Activated T-helper 1 cell treated with anti-CD3 and anti-CD28 coated beads, Interleukin-12 subunit alpha, Interleukin-12 subunit beta, Interleukin-2, Interleukin-4 antibody, amounts not matched to agents 30 ng/mL and 10 ng/mL and 1 ng/mL, durations not matched to agents 14 hours and 24 hours and 36 hours (primary cell): ENCODE data around the gene TEX48. TPM values are rescaled to one million over a fixed set of nuclear protein-coding genes. Genes with fewer than 3 reads are reported as not detected.

Experiments used
- DNase-seq: peaks from one replicate; pipeline ENCODE4 v3.0.0; 2021; ENCODE audit warnings: low spot score
- H3K27ac Mint-ChIP-seq: one replicate; pipeline ENCODE4 v1.8.0; 2021; ENCODE audit warnings: mild to moderate bottlenecking, mixed read lengths
- H3K27me3 Mint-ChIP-seq: one replicate; pipeline ENCODE4 v1.8.0; 2022; ENCODE audit warnings: mild to moderate bottlenecking, moderate library complexity, mixed read lengths; ENCODE audit not compliant: insufficient read depth
- H3K36me3 Mint-ChIP-seq: one replicate; pipeline ENCODE4 v1.8.0; 2021; ENCODE audit warnings: low read depth, mixed read lengths
- H3K4me1 Mint-ChIP-seq: one replicate; pipeline ENCODE4 v1.8.0; 2021; ENCODE audit warnings: low read depth, mixed read lengths
- H3K4me3 Mint-ChIP-seq: one replicate; pipeline ENCODE4 v1.8.0; 2021; ENCODE audit warnings: mild to moderate bottlenecking, moderate library complexity, mixed read lengths
- H3K9me3 Mint-ChIP-seq: one replicate; pipeline ENCODE4 v1.8.0; 2021; ENCODE audit warnings: mixed read lengths
- intact Hi-C: fragments of 100-400 bp; cut with micrococcal nuclease; formaldehyde crosslinking; loops from one replicate; pipeline ENCODE4 v1.15.1; 2024
- total RNA-seq: library from RNA; stranded (reverse); gene quantifications from 2 replicates; pipeline ENCODE4 v1.2.3, GENCODE V29; 2022

The TEX48 gene
- total RNA-seq, 1 donor from 2014 or later = 1.2 TPM

DNA sequence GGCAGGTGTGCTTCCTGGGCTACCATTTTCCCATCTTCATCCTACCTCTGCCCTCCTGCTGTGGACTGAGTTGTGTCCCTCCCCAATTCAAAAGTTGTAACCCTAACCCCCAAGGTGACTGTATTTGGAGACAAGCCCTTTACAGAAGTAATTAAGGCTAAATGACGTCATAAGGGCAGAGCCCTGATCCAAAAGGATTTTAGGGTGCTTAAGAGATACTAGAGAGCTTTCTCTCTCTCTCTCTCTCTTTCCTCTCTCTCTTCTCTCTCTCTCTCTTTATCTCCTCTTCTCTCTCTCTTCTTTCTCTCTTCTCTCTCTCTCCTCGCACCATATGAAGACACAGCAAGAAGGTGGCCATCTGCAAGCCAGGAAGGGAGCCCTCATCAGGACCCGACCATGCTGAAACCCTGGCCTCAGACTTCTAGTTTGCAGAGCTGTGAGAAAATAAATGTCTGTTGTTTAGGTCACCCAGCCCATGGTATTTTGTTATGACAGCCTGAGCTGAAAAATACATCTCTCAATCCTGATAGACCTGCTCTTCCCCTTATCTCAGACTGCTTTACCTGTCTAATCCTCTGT, 36.0 kb upstream of the TEX48 start:
- Mint-ChIP-seq H3K4me1 (peaks cover 82% of the 10 kb centered on the region), H3K4me3 (peak overlapping the region; percentile 39), H3K9me3 (peaks cover 20% of the 10 kb centered on the region), H3K27ac (peak overlapping the region; percentile 98), H3K36me3 (peaks cover 19% of the 10 kb centered on the region), H3K27me3 (peaks cover 2% of the 10 kb centered on the region)
- intact Hi-C loops = loop anchor here (1.0 to 5.0 kb wide), 5 partner anchors 9 to 489 kb away; no protein-coding TSS in a partner anchor
- DNase-seq = no peak

- peak overlapping the region; percentile 88 for H3K27ac Mint-ChIP-seq
- intact Hi-C loops = loop anchor here (1.0 kb wide), 1 partner anchor 9 kb away; no protein-coding TSS in a partner anchor
- H3K36me3 Mint-ChIP-seq = peaks cover 22% of the 10 kb centered on the region
- peak overlapping the region; percentile 40 for H3K4me3 Mint-ChIP-seq
- no peak for DNase-seq
- peaks cover 5% of the 10 kb centered on the region for H3K9me3 Mint-ChIP-seq
- peaks cover 76% of the 10 kb centered on the region for H3K4me1 Mint-ChIP-seq
- H3K27me3 Mint-ChIP-seq = no peaks in the 10 kb centered on the region
Measured at GRCh38 chr9:114709636-114710035, 27.6 kb upstream of the TEX48 start.

- Mint-ChIP-seq H3K4me1 (peaks cover 79% of the 10 kb centered on the region), H3K27ac (peak overlapping the region; percentile 91)
Measured at GRCh38 chr9:114706711-114707110, 24.7 kb upstream of the TEX48 start.

DNA sequence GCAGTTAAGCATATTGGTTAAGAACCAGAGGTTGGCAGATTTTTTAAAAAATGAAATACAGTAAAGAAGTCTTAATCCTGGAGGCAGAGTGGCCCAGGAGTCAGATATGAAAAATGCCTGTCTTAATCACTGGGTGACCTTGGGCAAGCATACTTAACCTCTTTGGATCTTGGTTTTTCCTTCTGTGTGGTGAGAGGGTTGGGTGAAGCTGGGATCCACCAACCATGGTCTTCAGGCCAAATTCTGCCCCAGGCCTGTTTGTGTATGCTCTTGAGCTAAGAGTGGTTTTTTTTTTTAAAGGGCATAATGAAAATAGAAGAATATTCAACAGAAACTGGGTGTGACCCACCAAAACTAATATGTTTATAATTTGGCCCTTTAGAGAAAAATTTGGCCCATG, 20.0 kb upstream of the TEX48 start:
- Mint-ChIP-seq H3K9me3 (peaks cover 3% of the 10 kb centered on the region), H3K4me1 (peaks cover 82% of the 10 kb centered on the region), H3K27ac (peak overlapping the region; percentile 49), H3K27me3 (no peaks in the 10 kb centered on the region), H3K36me3 (peaks cover 36% of the 10 kb centered on the region), H3K4me3 (no peak overlapping the region)
- intact Hi-C loops = no loop called here
- no peak for DNase-seq

More at GRCh38 chr9:114706711-114707110, 24.7 kb upstream of the TEX48 start:
- H3K27me3 Mint-ChIP-seq = no peaks in the 10 kb centered on the region
- peaks cover 35% of the 10 kb centered on the region for H3K36me3 Mint-ChIP-seq
- intact Hi-C loops = loop anchor here (1.0 kb wide), 1 partner anchor 8 kb away; no protein-coding TSS in a partner anchor
- DNase-seq = no peak
- peak overlapping the region; percentile 70 for H3K4me3 Mint-ChIP-seq
- peaks cover 4% of the 10 kb centered on the region for H3K9me3 Mint-ChIP-seq

DNA sequence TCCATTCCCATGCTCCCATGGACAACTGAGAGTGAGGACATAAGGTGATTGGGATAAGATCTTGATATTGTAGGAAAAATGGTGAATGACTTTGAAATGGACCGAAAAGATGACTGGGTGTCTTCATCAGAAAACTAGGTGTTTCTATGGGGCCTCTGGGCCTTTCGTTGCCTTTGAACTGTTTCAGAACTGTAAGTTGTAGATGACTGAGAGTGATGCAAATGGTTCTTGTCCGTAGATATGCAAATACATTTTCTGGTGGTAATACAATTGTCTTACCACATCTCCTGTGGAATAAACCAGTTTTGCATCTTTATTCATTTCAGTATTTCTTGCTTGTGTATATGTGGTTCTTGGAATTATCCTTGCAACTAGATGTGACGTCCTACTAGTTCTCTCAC, 16.0 kb upstream of the TEX48 start:
- intact Hi-C loops = loop anchor here (1.0 to 10.0 kb wide), 10 partner anchors 8 to 1183 kb away; partner anchors contain the start of genes ATP6V1G1 and TEX48
- Mint-ChIP-seq H3K36me3 (peaks cover 19% of the 10 kb centered on the region), H3K27ac (peak overlapping the region; percentile 95), H3K9me3 (peaks cover 3% of the 10 kb centered on the region), H3K27me3 (no peaks in the 10 kb centered on the region), H3K4me3 (peak overlapping the region; percentile 65), H3K4me1 (peaks cover 87% of the 10 kb centered on the region)
- no peak for DNase-seq

- peak overlapping the region; percentile 46 for H3K4me3 Mint-ChIP-seq
- peaks cover 3% of the 10 kb centered on the region for H3K9me3 Mint-ChIP-seq
- no peaks in the 10 kb centered on the region for H3K27me3 Mint-ChIP-seq
- peak; percentile 80 for DNase-seq
- peaks cover 92% of the 10 kb centered on the region for H3K4me1 Mint-ChIP-seq
- H3K27ac Mint-ChIP-seq = peak overlapping the region; percentile 95
- H3K36me3 Mint-ChIP-seq = peaks cover 15% of the 10 kb centered on the region
- intact Hi-C loops = loop anchor here (1.0 to 10.0 kb wide), 4 partner anchors 110 to 1182 kb away; partner anchors contain the start of gene ATP6V1G1
Measured at GRCh38 chr9:114696814-114697544, 15.0 kb upstream of the TEX48 start.

DNA sequence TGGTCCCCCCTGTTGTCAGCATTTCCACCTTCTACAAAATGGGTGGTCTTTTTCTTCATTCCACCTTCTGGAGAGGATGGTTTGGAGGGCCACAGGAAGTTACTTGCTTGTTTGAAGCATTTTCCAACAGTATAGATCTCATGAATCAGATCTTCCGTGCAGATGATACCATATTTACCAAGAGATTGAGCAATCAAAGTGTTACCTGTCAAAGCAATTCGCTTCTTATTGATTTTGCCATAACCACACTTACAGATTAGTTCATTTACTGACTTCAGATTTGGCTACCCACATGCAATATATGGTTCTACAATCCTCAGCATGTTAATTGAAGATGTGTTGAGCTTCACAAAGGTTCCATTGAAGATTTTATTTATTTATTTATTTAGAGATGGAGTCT, 14.0 kb upstream of the TEX48 start:
- intact Hi-C loops = loop anchor here (1.0 to 10.0 kb wide), 4 partner anchors 109 to 1181 kb away; partner anchors contain the start of gene ATP6V1G1
- Mint-ChIP-seq H3K27me3 (no peaks in the 10 kb centered on the region), H3K4me3 (no peak overlapping the region), H3K27ac (peak overlapping the region; percentile 95), H3K9me3 (peaks cover 3% of the 10 kb centered on the region), H3K36me3 (peaks cover 7% of the 10 kb centered on the region), H3K4me1 (peaks cover 92% of the 10 kb centered on the region)
- no peak for DNase-seq

- Mint-ChIP-seq H3K36me3 (peaks cover 10% of the 10 kb centered on the region), H3K4me1 (peaks cover 92% of the 10 kb centered on the region), H3K4me3 (peak overlapping the region; percentile 38), H3K27ac (peak overlapping the region; percentile 83), H3K27me3 (no peaks in the 10 kb centered on the region), H3K9me3 (peaks cover 3% of the 10 kb centered on the region)
- peak; percentile 47 for DNase-seq
- intact Hi-C loops = loop anchor here (5.0 to 10.0 kb wide), 2 partner anchors 107 to 1180 kb away; partner anchors contain the start of gene ATP6V1G1
Measured at GRCh38 chr9:114694719-114695269, 12.8 kb upstream of the TEX48 start.

GRCh38 chr9:114694146-114694545, 12.2 kb upstream of the TEX48 start:
- Mint-ChIP-seq H3K4me3 (no peak overlapping the region), H3K27me3 (no peaks in the 10 kb centered on the region), H3K4me1 (peaks cover 92% of the 10 kb centered on the region), H3K9me3 (peaks cover under 1% of the 10 kb centered on the region), H3K36me3 (peaks cover 6% of the 10 kb centered on the region), H3K27ac (peak overlapping the region; percentile 83)
- intact Hi-C loops = loop anchor here (10.0 kb wide), 1 partner anchor 1179 kb away; no protein-coding TSS in a partner anchor
- DNase-seq = no peak

DNA sequence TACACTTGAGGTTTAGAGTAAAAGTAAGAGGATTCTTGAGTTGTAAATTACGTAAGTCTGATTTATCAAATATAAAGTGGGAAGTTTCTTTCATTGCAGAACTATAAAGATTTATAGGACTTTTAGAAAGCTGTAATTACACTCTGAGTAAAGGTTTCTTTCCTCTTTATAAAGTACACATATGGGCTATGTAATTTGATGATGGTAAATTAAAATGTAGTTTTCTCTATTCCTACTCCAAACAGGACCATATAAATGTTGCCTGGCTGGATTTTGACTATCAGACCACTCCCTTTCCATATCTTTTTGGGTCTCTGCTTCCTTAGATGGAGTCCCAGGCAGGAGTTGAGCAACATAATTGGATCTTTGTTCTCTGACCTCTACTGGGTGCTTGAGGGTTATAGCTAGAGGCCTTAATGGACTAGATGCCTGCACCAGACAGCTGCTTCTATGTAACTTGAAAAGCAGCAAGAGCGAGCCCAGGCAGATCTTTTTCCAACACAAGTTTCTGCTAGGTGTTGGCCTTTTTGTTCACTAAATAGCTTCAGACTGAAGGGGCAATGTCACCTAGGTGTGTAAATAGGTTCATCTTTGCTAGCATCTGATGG, 11.4 kb upstream of the TEX48 start:
- Mint-ChIP-seq H3K4me3 (no peak overlapping the region), H3K27me3 (no peaks in the 10 kb centered on the region), H3K27ac (peak overlapping the region; percentile 98), H3K9me3 (peaks cover 6% of the 10 kb centered on the region), H3K4me1 (peaks cover 93% of the 10 kb centered on the region), H3K36me3 (peaks cover 12% of the 10 kb centered on the region)
- intact Hi-C loops = loop anchor here (10.0 kb wide), 1 partner anchor 1179 kb away; no protein-coding TSS in a partner anchor
- DNase-seq = no peak

DNA sequence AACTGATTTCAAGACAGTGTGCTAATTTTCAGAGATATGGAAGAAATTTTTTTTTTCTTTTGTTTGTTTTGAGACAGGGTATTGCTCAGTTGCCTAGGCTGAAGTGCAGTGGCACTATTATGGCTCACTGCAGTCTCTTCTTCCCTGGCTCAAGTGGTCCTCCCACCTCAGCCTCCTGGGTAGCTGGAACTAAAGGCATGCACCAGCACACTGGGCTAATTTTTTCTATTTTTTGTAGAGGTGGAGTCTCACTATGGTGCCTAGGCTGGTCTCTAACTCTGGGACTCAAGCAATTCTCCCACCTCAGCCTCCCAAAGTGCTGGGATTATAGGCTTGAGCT, 9.9 kb upstream of the TEX48 start:
- H3K27me3 Mint-ChIP-seq = no peaks in the 10 kb centered on the region
- no peak for DNase-seq
- peak overlapping the region; percentile 98 for H3K27ac Mint-ChIP-seq
- peaks cover 15% of the 10 kb centered on the region for H3K9me3 Mint-ChIP-seq
- H3K4me3 Mint-ChIP-seq = peak overlapping the region; percentile 69
- peaks cover 19% of the 10 kb centered on the region for H3K36me3 Mint-ChIP-seq
- intact Hi-C loops = loop anchor here (1.0 to 10.0 kb wide), 12 partner anchors 27 to 1177 kb away; partner anchors contain the start of genes TNFSF15 and TNFSF8
- H3K4me1 Mint-ChIP-seq = peaks cover 93% of the 10 kb centered on the region
